NCI-H2107 (cell line): ENCODE measurements around the gene AEBP2.
"Not testable (repeated sequence)": the region's sequence is repeated elsewhere in the genome, so short reads cannot be mapped to it uniquely, and the experiment has no call there.

ENCODE experiments used
- DNase-seq: peaks from one replicate; lab custom pipeline; 2025; lab: John Stamatoyannopoulos, UW

Gene AEBP2, protein sequence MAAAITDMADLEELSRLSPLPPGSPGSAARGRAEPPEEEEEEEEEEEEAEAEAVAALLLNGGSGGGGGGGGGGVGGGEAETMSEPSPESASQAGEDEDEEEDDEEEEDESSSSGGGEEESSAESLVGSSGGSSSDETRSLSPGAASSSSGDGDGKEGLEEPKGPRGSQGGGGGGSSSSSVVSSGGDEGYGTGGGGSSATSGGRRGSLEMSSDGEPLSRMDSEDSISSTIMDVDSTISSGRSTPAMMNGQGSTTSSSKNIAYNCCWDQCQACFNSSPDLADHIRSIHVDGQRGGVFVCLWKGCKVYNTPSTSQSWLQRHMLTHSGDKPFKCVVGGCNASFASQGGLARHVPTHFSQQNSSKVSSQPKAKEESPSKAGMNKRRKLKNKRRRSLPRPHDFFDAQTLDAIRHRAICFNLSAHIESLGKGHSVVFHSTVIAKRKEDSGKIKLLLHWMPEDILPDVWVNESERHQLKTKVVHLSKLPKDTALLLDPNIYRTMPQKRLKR

DNA sequence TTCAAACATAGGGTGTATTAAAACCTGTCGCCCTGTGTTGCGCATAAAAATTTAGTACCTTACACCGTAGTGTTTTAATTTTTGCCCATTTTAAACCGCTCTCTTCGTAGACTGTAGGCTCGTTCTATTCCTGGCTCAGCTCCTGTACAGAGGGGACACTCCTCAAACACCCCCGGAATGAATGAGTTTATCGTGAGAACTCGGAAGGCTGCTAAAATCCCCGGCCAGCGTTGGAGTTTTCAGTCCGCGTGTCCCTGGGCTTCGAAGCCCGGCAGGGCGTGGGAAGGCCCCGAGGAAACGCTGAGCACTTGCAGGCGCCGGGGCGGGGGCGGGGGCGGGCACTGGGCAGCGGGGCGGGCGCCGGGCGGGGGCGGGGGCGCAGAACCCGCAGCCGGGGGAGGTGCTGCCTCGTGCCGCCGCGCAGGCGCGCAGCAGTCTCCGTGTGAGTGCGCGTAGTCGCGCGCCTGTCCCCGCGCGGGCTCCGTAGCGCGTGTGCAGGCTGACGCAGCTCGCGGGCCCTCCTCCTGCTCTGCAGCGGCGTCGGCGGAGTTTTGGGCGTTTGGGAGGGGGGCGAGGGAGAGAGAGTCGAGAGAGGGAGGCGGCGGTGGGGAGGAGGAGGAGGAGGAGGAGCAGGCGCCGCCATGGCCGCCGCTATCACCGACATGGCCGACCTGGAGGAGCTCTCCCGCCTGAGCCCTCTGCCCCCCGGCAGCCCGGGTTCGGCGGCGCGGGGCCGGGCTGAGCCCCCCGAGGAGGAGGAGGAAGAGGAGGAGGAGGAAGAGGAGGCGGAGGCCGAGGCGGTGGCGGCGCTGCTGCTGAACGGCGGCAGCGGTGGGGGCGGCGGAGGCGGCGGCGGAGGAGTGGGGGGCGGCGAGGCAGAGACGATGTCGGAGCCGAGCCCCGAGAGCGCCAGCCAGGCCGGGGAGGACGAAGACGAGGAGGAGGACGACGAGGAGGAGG is at the start of gene AEBP2:
Gene AEBP2, plus strand, starts transcription at position 434 of the 960 bp plus-strand sequence. Its CDS starts 208 bp downstream, at position 642.
- peak; percentile 81 for DNase-seq

DNA sequence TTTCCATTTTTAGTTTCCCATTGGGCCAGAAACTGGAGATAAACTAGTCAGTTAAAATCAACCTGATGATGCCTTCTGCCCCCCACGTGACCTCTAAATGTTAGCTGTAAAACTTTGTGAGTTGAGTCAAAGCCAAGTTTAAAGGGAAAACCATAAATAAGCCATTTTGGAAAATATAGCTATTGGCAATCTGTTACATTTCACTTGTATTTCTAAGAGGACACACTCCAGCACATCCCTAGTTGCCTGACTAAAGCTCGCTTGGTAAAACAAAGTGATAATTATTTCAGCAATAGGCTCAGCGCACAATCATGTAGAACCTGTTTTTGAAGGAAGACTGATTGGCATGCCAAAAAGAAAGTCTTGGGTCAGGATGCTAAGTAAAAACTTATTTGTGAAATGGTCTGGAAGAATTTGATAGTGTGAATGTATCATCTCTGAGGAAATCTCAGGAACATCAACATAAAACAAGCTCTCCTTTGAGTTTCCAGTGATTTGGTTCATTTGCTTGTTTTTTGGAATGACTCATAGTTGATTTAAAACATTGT is 49.2 kb upstream of the AEBP2 start:
- no peak for DNase-seq

DNA sequence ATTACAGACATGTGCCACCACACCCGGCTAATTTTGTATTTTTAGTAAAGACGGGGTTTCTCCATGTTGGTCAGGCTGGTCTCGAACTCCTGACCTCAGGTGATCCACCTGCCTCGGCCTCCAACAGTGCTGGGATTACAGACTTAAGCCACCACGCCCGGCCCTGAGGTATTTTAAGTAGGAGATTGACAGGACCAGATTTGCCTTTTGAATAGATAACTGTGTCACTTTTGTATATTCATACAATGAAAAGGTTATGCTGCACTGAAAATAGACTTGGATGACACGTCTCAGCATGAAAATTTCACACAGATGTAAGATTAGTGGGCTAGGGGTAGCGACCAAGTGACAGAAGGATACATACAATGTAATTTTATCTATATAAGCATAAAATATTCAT is 46.6 kb upstream of the AEBP2 start:
- not testable (repeated sequence) for DNase-seq

DNA sequence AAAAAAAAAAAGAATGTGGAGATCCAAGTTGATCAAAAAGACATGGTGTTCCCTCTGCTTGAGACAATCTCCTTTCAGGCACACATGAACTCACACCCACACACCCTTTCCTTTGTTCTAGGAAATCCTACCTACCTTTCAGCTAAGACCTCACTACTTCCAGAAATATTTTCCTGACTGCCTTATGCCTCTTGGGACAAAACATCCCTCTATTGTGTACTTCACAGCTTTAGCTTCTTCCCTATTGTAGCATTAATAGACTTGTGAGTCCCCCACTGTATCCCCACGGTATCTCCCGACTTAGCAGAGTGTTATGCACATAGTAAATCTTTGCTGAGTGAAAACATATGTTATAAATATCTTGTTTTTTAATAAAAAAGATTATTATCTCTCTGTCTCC is 44.9 kb upstream of the AEBP2 start:
- no peak for DNase-seq

DNA sequence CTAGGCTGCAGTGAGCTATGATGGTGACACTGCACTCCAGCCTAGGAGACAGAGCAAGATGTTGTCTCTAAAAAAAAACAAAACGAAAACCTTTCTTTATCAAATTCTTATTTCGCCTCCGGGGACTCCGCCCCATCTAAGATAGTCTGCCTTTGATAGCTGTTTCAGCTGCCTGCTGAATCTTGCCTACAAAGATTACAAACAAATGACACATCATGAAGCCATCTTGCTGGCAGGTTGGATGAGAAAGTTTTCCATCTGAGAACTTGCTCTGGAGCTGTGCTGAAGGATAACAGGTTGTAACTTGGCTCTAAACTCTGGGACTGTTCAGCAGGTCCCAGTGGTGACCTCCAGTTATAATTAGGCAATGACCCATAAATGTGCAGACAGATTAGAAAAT is 41.8 kb upstream of the AEBP2 start:
- no peak for DNase-seq

DNA sequence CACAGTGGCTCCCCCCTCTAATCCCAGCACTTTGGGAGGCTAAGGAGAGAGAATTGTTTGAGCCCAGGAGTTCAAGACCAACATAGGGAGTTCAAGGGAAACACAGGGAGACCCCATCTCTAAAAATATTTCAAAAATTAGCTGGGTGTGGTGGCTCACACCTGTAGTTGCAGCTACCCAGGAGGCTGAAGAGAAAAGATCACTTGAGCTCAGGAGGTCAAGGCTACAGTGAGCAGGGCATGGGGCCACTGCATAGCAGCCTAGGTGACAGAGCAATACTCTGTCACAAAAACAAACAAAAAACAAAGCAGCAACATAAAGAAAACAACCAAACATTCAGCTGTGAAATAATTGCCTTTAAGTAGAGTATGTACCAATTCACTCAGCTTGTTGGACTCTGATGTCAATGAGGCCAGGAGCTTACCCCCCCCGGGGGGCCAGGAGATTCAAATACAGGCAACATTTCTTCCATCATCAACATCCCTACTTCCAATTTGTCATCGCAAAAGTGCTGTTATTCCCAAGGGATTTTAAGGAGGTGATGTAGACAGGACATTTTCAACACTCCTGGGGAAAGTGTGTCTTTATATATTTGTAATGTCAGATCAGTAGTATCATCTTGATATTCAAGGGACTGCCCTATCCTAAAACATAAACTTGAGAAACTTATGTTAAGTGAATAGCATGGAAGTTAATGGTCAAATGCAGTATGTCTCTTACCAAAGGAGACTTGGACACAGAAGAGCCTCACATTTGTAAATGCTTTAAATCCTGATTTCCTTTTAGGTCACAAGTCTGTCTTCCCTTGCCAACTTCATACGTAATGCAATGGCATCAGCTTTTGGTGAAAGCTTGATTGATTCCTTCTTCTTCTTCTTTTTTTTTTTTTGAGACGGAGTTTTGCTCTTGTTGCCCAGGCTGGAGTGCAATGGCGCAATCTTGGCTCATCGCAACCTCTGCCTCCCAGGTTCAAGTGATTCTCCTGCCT is 40.6 kb upstream of the AEBP2 start:
- DNase-seq, result no peak

DNA sequence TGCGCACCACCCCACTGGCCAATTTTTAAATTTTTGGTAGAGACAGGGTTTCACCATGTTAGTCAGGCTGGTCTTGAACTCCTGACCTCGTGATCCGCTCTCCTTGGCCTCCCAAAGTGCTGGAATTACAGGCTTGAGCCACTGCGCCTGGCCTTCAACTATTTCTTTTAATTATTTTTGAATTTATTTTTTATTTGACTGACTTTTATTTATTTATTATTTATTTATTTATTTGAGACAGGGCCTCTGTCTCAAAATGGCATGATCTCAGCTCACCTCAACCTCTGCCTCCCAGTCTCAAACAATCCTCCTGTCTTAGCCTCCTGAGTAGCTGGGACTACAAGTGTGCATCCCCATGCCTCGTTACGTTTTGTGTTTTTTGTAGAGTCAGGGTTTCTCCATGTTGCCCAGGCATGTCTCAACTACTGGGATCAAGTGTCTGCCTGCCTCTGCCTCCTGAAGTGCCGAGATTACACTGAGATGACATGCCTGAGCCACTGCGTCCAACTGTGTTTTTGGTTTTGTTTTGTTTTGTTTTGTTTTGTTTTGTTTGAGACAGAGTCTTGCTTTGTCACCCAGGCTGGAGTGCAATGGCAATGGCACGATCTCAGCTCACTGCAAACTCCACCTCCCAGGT is 38.5 kb upstream of the AEBP2 start:
- not testable (repeated sequence) for DNase-seq

DNA sequence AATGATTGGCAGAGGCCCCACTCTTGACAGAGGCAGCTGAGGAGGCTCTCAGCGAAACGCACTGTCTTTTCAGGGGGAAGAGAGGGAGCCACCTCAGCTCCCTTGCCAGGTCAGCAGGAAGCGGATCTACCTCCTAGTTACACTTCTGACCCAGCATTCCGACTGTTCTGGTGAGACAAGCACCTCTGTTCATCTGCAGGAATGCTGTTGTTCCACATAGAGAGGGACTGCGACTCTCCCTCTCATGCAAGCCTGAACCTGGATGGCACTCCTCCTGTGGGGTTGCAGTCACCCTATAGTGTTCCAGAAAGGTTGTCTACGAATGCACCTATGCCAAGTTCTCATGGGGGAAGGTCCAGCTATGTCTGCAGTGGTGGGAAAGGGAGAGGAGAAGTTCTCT is 37.1 kb upstream of the AEBP2 start:
- DNase-seq, result no peak

DNA sequence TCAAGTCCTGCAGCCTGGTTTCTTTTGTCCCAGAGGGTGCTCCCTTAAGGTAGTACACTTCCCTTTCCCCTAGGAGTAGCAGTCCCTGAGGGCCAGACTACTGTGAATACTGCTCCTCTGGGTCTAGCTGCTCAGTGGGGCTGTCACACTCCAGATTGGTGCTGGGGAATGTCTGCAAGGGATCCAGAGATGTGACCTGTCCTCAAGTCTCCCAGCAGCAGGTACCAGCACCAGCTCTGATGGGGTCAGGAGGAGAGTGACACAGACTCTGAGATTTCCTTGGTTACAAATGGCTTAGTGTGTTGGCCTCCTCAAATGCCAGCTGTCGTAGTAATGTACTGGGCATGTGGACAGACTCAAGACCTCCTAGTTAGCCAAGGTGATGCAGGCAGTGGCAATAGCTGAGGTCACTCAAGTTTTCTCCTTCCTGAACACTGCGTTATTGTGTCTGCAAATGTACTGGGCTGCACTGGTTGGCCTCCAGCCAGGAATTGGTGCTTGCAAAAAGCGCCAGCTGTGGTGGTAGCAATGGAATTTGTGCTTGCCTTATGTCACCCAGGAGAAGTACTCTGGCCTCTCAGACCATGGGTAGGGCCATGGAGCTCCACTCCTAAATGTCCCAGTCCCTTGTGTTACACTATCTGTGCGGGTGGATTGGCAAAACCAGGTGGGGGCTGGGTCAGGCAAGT is 36.4 kb upstream of the AEBP2 start:
- no peak for DNase-seq

- DNase-seq, result no peak
These were observed 34.9 kb upstream of the AEBP2 start for GRCh38 chr12:19404242-19404880.

DNA sequence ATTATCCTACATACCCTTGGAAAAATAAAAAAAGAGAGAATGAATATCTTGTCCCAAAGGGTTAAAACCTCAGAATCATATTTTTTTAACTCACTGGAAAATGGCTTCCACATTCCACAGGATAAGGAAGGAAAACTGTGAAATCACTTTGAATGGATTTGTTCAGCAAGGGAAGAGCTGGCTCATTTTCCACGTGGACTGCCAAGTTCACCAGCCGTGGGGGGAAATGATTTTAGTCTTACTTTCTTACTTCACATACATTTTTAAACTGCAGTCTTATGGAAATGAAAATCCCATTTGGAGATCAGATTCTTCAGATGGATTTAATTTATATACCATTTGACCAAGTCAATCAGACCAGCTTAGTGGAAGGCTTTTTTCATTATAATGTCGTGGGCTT is 29.9 kb upstream of the AEBP2 start:
- DNase-seq, result no peak

DNA sequence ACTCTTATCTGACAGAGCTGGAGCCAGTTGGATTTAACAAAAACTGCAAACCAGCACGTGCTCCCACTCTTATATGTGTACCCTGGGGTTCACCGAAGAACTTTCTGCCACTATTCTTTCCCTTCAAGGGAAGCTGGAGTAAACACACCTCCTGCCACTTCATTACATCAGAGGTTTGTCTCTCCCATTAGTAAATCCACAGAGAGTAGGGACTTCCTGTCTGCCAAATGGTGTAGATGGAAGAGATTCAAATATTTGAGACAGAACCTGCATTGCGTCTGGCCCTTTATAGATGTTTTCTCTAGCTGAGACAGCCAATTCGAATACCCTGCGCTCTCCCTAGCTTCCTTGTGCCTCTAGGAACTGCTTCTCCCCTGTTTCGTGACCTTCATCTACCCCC is 29.1 kb upstream of the AEBP2 start:
- no peak for DNase-seq

DNA sequence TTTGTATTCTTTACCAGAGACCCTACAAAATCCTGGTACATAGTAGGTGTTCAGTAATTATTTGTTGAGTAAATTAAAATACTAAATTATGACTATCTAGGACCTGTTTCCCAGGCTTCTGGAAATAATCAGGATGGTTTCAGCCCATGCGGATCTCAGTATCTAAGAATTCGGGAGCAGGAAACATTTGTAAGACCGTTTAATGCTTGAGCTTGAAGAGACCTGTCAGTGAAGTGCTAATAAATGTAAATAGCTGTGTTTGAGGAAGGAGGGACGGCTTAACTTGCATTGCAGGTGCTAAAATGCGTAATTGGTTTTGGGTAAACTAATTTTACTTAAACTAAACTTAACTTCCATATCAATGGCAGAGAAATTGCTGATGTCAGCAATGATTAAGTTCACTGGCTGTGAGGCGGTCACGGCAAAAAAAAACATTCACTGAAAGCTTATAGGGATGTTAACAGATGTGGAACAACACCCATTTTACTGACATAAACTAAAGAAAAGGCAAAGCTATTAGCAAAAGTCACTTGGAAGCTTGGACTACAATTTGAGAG is 28.6 kb upstream of the AEBP2 start:
- no peak for DNase-seq

DNA sequence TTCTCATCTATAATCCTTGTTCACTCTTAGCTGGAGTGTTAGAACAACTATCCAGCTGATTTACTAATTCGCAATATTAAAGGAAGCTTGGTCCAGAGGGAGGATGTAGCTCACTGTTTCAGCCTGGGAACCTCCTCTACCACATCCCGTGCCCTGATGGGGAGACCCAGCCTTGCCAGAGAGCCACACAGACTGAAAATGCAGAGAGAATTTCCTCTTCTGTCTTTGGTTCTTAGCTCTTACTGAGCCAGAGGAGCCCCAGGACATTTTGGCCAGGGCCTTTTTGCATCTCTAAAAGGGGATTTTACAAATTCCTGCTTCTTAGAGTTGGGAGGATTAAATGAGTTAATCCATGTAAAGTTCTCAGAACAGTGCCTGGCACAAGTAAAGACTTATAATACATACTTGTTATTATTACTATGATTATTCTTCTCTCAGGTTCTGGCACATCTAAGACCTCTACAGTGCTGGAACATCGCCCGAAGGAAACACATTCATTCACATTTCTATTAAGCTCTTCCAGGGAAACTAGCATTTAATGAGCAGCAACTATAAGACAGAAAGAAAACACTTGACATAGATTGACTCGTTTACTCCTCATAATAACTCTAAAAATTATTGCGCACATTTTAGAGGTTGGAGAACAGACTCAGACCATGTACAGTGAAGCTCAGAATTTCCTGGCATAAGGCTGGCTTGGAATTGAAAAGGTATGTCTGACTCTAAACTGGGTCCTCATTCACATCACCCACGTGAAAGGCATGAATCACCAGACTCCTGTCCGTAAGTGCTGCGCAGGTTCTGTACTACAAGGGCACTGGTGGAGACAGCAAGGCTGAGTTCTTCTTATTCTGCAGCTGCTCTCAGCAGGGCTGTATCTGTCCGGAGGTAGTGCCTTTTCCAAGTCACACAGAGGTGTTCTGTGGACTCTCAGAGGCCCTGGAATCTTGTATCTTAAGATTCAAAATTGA is 27.8 kb upstream of the AEBP2 start:
- DNase-seq, result no peak

- DNase-seq, result no peak
These were observed 26.4 kb upstream of the AEBP2 start for GRCh38 chr12:19412844-19413243.

GRCh38 chr12:19413582-19413981 is 25.7 kb upstream of the AEBP2 start:
- DNase-seq, result not testable (repeated sequence)

DNA sequence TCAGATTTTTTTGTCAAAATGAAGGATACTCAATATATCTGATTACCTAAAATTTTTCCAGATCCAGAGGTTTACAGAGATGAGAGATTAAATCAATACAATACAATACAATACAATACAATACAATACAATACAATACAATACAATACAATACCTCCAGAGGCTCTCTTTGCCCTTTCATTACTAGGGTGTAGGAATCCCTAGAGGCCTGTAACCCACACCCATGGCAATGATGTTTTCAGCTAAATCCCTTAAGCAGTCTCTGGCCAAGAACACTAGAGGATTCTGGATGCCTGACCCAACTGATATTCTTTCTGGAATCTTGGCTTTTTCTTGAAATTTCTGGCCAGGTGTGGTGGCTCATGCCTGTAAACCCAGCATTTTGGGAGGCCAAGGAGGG is 23.7 kb upstream of the AEBP2 start:
- DNase-seq, result no peak

DNA sequence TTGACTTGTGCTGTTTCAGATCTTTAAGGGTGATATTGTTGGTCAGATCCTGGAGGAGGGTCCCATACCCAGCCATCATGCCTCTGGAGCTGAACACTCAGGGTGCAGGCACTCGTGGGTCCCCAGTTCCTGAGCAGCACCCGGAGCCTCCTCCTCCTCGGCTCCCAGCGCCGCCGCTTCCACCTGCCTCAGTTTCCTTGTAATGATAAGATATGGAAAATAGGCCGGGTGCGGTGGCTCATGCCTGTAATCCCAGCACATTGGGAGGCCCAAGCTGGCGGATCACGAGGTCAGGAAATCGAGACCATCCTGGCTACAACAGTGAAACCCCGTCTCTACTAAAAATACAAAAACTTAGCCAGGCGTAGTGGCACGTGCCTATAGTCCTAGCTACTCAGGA is 20.2 kb upstream of the AEBP2 start:
- no peak for DNase-seq
